Body of pancreas (tissue), 4 donors: ENCODE measurements around the gene MORN3. TPM values are rescaled to one million over a fixed set of nuclear protein-coding genes. Genes with fewer than 3 reads are reported as not detected.
A peak's percentile ranks its signal among the peaks of the same experiment; 100 is the strongest.

Experiments used
- ATAC-seq: fragments of 150-250 bp; one replicate; pipeline ENCODE4 v1.9.1; 2016
- DNase-seq, 4 donors: peaks; one replicate each; pipeline ENCODE4 v3.0.0-alpha.2; 2019
- H3K27ac ChIP-seq, 4 donors: fragments of 200-600 bp; sonication (generic); 1 replicate in 3 of 4; 2 replicates in 1 of 4; pipeline versions ENCODE4 v1.5.1 to v1.6.1; 2016 to 2019; ENCODE audit warnings: mild to moderate bottlenecking in 1 of 4, mixed read lengths in 1 of 4, moderate library complexity in 1 of 4
- H3K27me3 ChIP-seq, 2 donors: fragments of 200-600 bp; sonication (generic); one replicate each; pipeline ENCODE4 v1.6.0; 2016; ENCODE audit warnings: mild to moderate bottlenecking in 1 of 2
- H3K36me3 ChIP-seq, 2 donors: fragments of 200-600 bp; sonication (generic); replicated peaks in 1 of 2; 2 replicates each; pipeline ENCODE4 v1.5.1; 2016; ENCODE audit warnings: low read depth in 2 of 2; ENCODE audit not compliant: insufficient read depth in 1 of 2
- H3K4me1 ChIP-seq: fragments of 200-600 bp; sonication (generic); one replicate; pipeline ENCODE4 v1.6.0; 2016
- H3K4me3 ChIP-seq, 2 donors: fragments of 200-600 bp; sonication (generic); 1 replicate in 1 of 2; 2 replicates in 1 of 2; pipeline ENCODE4 v1.5.1; 2016 to 2019
- H3K9me3 ChIP-seq, 3 donors: fragments of 200-600 bp; sonication (generic); 1 replicate in 2 of 3; 2 replicates in 1 of 3; pipeline ENCODE4 v1.5.1; 2016
- CTCF ChIP-seq, 7 experiments: fragments of 450-650 bp in 4 of 7; fragments of 200-600 bp in 3 of 7; sonication (generic) in 3 of 7; IDR thresholded peaks; one replicate each; pipeline ENCODE4 v1.5.1; 2016 to 2019; ENCODE audit warnings: antibody characterized with exemption in 7 of 7
- POLR2A ChIP-seq, 3 donors: fragments of 450-650 bp; IDR thresholded peaks; one replicate each; pipeline ENCODE4 v1.6.1; 2016; ENCODE audit warnings: antibody characterized with exemption in 3 of 3, mild to moderate bottlenecking in 2 of 3
- WGBS, 2 donors: methylation state at CpG; one replicate each; pipeline ENCODE4 v1.1.5; 2017; 5-methylcytosine and 5-hydroxymethylcytosine counted together
- intact Hi-C: fragments of 100-400 bp; cut with DNase I; formaldehyde crosslinking; loops from one replicate; pipeline ENCODE4 v1.15.1; 2023
- small RNA-seq: library from RNA; depleted of rRNA; stranded (forward); fragments of <200 nt; gene quantifications from one replicate; pipeline ENCODE3, GENCODE V24; 2016
- total RNA-seq, 2 donors: library from RNA; depleted of rRNA; stranded (reverse); fragments of >200 nt; gene quantifications; one replicate each; pipeline ENCODE4 v1.1.0, GENCODE V29; 2016

MORN3 gene
- total RNA-seq, 2 donors from 2014 or later, result not detected

- ATAC-seq (no peak), DNase-seq (no peak)
- no peaks in the 10 kb centered on the region for H3K9me3 ChIP-seq
- H3K4me3 ChIP-seq, result no peak overlapping the region
- no peak overlapping the region for H3K27ac ChIP-seq
- intact Hi-C loops, result no loop called here
- peaks cover 9% of the 10 kb centered on the region for H3K4me1 ChIP-seq
- WGBS, 2 donors, result 86 to 88% methylated on average over 6 of the region's 6 CpGs
- TF ChIP-seq POLR2A (IDR thresholded peaks at IDR 0.05), result no peak
- no peak for TF ChIP-seq CTCF (IDR thresholded peaks at IDR 0.05)
- H3K27me3 ChIP-seq, result no peaks in the 10 kb centered on the region
- no peaks in the 10 kb centered on the region for H3K36me3 ChIP-seq
These were observed 61.2 kb downstream of the MORN3 start for GRCh38 chr12:121608301-121608700.

GRCh38 chr12:121603581-121603980 is 65.9 kb downstream of the MORN3 start:
- intact Hi-C loops, result no loop called here
- Histone ChIP-seq H3K36me3 (no peaks in the 10 kb centered on the region), H3K4me3 (no peak overlapping the region), H3K9me3 (no peaks in the 10 kb centered on the region), H3K27me3 (no peaks in the 10 kb centered on the region), H3K27ac (no peak overlapping the region), H3K4me1 (peaks cover 13% of the 10 kb centered on the region)
- TF ChIP-seq CTCF (IDR thresholded peaks at IDR 0.05) (no peak), POLR2A (IDR thresholded peaks at IDR 0.05) (no peak)
- DNase-seq, result no peak
- ATAC-seq, result no peak
- WGBS, 2 donors, result 94 to 97% methylated on average over 4 to 6 of the region's 6 CpGs

DNA sequence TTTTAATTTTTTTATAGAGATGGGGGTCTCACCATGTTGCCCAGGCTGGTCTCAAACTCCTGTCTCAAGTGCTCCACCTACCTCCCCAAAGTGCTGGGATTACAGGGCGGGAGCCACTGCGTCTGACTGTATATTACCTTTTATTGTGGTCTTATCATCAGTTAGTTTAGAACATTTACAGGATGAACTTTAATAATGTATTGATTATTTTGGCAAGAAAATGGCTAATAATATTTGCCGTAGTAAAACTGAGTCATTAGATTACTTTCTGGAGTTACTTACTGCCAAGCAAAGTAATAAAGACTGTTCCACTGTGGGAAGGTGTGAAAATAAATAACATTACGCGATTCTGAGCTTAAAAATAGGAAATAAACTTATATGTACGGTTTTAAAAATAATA is 66.7 kb downstream of the MORN3 start:
- 81 to 82% methylated on average over 6 of the region's 6 CpGs for WGBS, 2 donors

GRCh38 chr12:121600702-121601336 is 68.6 kb downstream of the MORN3 start:
- Histone ChIP-seq H3K36me3 (no peaks in the 10 kb centered on the region), H3K9me3 (no peaks in the 10 kb centered on the region), H3K27me3 (no peaks in the 10 kb centered on the region), H3K4me1 (peaks cover 13% of the 10 kb centered on the region), H3K27ac (peak overlapping the region in 3 of 4 donors; percentile 18 to 27 (median 21)), H3K4me3 (no peak overlapping the region)
- intact Hi-C loops, result no loop called here
- peak; percentile 37 to 77 (median 58) for DNase-seq
- TF ChIP-seq CTCF (IDR thresholded peaks at IDR 0.05) (no peak), POLR2A (IDR thresholded peaks at IDR 0.05) (no peak)
- peak; percentile 83 for ATAC-seq
- 12 to 17% methylated on average over 6 of the region's 6 CpGs for WGBS, 2 donors

More for the DNA sequence above, 66.7 kb downstream of the MORN3 start:
- Histone ChIP-seq H3K4me3 (no peak overlapping the region), H3K4me1 (peaks cover 13% of the 10 kb centered on the region), H3K36me3 (no peaks in the 10 kb centered on the region), H3K9me3 (no peaks in the 10 kb centered on the region), H3K27ac (no peak overlapping the region), H3K27me3 (no peaks in the 10 kb centered on the region)
- TF ChIP-seq POLR2A (IDR thresholded peaks at IDR 0.05), result no peak
- no peak for TF ChIP-seq CTCF (IDR thresholded peaks at IDR 0.05)
- intact Hi-C loops, result no loop called here
- ATAC-seq, result no peak
- no peak for DNase-seq

Small RNAs within 50 kb of the gene (small RNA-seq; reads per million reads assigned to genes)
- not detected for gene RNU6-1004P

Other genes with a start within 250 kb of the MORN3 start
- 10 to 100 TPM; 17.8 to 26.5 TPM for gene KDM2B, start 88.6 kb downstream of the MORN3 start, total RNA-seq
- 1 to 10 TPM in 1 of 2 donors, under 1 TPM in 1; 0.66 to 3.9 TPM for gene ORAI1, start 43.1 kb downstream of the MORN3 start, total RNA-seq
- gene TMEM120B, start 43.1 kb upstream of the MORN3 start, total RNA-seq, result 10 to 100 TPM; 13.2 to 14.2 TPM
- 10 to 100 TPM in 1 of 2 donors, 1 to 10 TPM in 1; 9.9 to 10.2 TPM for gene RHOF, start 124.0 kb upstream of the MORN3 start, total RNA-seq
- 10 to 100 TPM in 1 of 2 donors, 1 to 10 TPM in 1; 9.1 to 15.8 TPM for gene SETD1B, start 134.4 kb upstream of the MORN3 start, total RNA-seq
- gene HPD, start 189.2 kb upstream of the MORN3 start, total RNA-seq, result 1 to 10 TPM; 3.0 to 5.7 TPM
- 10 to 100 TPM; 23.1 to 42.3 TPM for gene PSMD9, start 219.1 kb upstream of the MORN3 start, total RNA-seq
- 1 to 10 TPM; 3.6 to 7.0 TPM for gene CFAP251, start 248.9 kb upstream of the MORN3 start, total RNA-seq